Measurements from ENCODE around the gene RUNDC1.
A peak's percentile ranks its signal among the peaks of the same experiment; 100 is the strongest.
"Not testable (repeated sequence)": the region's sequence is repeated elsewhere in the genome, so short reads cannot be mapped to it uniquely, and the experiment has no call there.

Gene RUNDC1

DNA sequence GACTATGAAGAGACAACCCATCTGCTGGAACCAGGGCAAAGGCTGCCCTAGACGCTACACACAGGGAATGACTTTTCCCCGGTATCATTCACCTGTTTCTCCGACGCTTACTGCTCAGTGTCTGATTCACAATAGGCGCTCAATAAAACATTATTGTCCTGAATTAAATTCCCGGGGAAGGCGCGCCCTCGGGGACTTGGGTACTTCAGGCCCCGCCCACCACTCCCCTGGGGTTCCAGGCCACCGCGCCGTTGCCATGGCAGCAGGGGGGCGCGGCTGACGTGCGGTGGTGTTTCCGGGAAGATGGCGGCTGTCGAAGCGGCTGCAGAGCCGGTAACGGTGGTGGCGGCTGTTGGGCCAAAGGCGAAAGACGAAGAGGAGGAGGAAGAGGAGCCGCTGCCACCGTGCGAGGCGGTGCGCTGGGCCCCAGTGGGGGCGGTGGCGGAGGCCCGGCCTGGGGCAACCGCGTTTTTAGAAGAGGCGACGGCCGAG, at the start of gene RUNDC1:
RUNDC1 (plus strand) TSS at position 292 of the 492 bp plus-strand sequence; CDS start at position 304, 12 bp downstream.
- peak; percentile 91 for DNase-seq (ENCODE audit: low spot score)

DNA sequence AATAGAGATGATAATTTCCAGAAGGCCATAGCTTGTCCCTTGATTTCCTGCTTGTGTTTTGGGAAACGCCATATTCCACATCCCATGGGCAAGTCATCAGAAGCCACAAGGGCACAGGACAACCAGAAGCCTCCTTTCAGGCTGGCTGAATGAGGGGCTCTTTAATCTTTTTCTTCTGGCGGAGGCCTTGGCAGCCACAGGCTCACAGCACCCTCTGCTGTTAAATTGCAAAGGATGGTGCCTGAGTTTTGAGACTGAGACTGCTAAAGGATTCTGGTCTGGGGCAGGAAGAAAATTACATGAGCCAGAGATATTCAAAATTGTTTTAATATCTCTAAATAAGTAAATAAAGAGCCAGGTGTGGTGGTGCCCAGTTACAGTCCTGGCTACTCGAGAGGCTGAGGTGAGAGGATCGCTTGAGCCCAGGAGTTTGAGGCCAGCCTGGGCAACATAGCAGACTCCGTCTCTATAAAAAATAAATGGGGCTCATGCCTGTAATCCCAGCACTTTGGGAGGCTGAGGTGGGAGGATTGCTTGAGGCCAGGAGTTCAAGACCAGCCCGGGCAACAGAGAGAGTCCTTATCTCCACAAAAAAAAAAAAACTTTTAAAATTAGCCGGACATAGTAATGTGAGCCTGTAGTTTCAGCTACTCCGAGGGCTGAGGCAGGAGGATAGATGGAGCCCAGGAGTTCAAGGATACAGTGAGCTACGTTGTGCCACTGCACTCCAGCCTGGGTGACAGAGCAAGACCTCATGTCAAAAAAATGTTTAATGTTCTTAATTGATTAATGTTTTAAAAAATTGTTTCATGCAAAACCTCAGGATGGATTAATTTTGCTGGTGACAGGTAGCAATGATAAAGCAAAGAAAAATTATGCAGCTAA, 42.4 kb upstream of the RUNDC1 start:
- peak; percentile 35 for DNase-seq (ENCODE audit: low spot score)

- DNase-seq (ENCODE audit: low spot score) = no peak
These were observed 36.2 kb upstream of the RUNDC1 start for GRCh38 chr17:42944211-42944610.

GRCh38 chr17:42946812-42947211, 33.6 kb upstream of the RUNDC1 start:
- DNase-seq (ENCODE audit: low spot score) = no peak

- no peak for DNase-seq (ENCODE audit: low spot score)
These were observed 30.2 kb upstream of the RUNDC1 start for GRCh38 chr17:42950044-42950783.

- no peak for DNase-seq (ENCODE audit: low spot score)
These were observed 26.7 kb upstream of the RUNDC1 start for GRCh38 chr17:42953669-42954068.

- DNase-seq (ENCODE audit: low spot score) = peak; percentile 94
These were observed 16.0 kb upstream of the RUNDC1 start, which contains the start of gene AARSD1 for GRCh38 chr17:42964161-42964932. Gene AARSD1 (minus strand): TSS chr17:42964454. CDS start chr17:42964440, 14 bp downstream.

GRCh38 chr17:42967925-42968324, 12.4 kb upstream of the RUNDC1 start:
- no peak for DNase-seq (ENCODE audit: low spot score)

DNA sequence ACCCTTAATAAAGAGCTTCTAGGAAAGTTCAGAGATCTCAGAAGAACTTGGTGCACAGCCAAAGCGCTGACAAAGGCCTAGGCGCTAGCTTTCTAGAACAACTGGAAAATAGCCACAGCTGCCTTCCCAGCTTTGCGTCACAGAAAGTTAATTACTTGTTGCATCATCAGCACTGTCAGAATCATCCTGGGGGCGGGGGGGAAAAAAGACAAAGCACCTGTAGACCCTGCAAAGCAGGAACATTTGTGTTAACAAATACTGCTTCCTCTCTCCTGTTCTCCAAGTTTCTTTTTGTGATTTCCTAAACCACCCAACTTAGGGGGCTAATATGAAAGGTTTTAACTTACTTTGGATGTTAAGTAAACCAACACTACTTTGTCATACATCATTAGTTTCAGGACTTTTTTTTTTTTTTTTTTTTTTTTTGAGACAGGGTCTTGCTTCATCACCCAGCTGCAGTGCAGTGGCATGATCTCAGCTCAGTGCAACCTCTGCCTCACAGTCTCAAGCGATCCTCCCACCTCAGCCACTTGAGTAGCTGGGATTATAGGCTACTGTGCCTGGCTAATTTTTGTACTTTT, 11.3 kb upstream of the RUNDC1 start:
- no peak for DNase-seq (ENCODE audit: low spot score)

DNA sequence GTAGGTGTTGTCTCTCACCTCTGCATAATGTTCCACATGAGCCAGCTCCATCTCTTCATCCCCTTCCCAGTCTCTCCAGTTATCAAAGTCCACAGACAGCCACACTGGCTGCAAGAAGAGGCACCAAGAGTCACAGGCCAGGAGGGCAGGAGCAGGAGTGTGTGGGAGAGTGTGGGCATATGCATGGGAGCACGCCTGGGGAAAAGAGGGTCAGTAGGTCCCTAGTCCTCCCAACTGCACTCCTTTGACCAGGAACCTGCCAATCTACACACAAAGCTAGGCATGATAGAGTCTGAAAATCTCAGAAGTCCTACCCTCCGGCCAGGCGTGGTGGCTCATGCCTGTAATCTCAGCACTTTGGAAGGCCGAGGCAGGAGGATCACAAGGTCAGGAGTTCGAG, 8.8 kb upstream of the RUNDC1 start:
- DNase-seq (ENCODE audit: low spot score) = no peak

DNA sequence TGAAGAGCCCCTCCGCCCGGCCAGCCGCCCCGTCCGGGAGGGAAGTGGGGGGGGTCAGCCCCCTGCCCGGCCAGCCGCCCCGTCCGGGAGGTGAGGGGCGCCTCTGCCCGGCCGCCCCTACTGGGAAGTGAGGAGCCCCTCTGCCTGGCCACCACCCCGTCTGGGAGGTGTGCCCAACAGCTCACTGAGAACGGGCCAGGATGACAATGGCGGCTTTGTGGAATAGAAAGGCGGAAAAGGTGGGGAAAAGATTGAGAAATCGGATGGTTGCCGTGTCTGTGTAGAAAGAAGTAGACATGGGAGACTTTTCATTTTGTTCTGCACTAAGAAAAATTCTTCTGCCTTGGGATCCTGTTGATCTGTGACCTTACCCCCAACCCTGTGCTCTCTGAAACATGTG, 7.0 kb upstream of the RUNDC1 start:
- DNase-seq (ENCODE audit: low spot score) = not testable (repeated sequence)

DNA sequence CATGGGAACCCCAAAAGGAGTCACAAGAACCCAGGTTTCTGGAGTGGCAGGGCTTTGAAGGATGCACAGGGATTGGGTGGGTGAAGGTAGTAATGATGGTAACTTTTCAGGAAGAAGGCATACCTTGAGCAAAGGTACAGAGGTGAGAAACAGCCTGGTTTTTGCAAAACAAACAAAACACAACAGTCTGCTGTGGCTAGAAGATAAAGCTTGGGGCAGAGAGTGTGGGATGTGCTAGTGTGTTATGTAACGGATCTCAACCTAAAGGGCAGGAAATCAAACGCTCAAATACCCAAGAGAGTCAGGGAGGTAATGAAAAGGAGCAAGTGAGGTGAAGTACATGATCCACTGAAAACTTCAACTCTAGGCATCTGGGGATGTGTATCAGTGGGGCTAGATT, 5.1 kb upstream of the RUNDC1 start:
- no peak for DNase-seq (ENCODE audit: low spot score)

- not testable (repeated sequence) for DNase-seq (ENCODE audit: low spot score)
These were observed 4.7 kb upstream of the RUNDC1 start for GRCh38 chr17:42975701-42976100.

- no peak for DNase-seq (ENCODE audit: low spot score)
These were observed 673 bp upstream of the RUNDC1 start, which contains the start of gene PTGES3L for GRCh38 chr17:42979511-42980273. Gene PTGES3L (minus strand): TSS chr17:42980080. CDS start chr17:42980053, 27 bp downstream.

GRCh38 chr17:42980766-42981397, 517 bp downstream of the RUNDC1 start:
- peak; percentile 76 for DNase-seq (ENCODE audit: low spot score)

DNA sequence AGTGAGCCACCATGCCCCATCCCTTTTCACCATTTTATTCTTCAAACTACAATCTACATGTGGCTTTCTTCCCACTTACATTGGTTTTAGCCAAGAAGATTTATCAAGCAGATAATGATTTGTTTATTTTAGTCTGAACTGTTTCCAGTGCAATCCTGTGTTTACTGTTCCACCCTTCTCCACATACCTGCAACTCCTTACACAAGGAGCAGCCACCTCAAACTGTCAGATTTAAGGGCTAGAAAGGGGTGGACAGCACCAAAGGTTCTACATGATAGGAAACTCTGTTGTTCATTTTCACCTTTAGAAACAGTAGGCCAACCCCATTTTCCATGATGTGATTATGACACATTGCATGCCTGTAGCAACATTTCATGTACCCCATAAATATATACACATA, 1.9 kb downstream of the RUNDC1 start:
- DNase-seq (ENCODE audit: low spot score) = no peak

GRCh38 chr17:42985225-42985624, 4.9 kb downstream of the RUNDC1 start:
- no peak for DNase-seq (ENCODE audit: low spot score)

DNA sequence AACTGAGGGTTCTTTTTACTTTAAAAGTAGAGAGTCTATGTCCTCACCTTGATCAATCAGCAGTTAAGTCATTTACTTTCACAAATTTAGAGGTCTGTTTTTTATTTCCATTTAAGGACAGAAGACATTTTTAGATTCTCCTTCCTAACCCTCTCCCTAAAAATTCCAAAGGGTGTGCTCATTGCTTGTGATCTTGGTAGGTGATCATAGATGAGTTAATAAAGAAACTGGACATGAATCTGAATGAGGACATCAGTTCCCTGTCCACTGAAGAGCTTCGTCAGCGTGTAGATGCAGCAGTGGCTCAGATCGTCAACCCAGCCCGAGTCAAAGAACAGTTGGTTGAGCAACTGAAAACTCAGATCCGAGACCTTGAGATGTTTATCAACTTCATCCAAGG, 8.8 kb downstream of the RUNDC1 start:
- no peak for DNase-seq (ENCODE audit: low spot score)

GRCh38 chr17:42989726-42990652, 9.6 kb downstream of the RUNDC1 start:
- no peak for DNase-seq (ENCODE audit: low spot score)
